HG02571 (cell line): ENCODE data around the gene ZNF765.
A peak's percentile ranks its signal among the peaks of the same experiment; 100 is the strongest.
"Not testable (repeated sequence)": the region's sequence is repeated elsewhere in the genome, so short reads cannot be mapped to it uniquely, and the experiment has no call there.

Experiments used
- ATAC-seq: cut with Tn5 transposase; IDR thresholded peaks from one replicate; pipeline ENCODE4 v1.9.1; 2021; ENCODE audit warnings: mild to moderate bottlenecking, moderate library complexity; ENCODE audit not compliant: unreplicated experiment

The ZNF765 gene

GRCh38 chr19:53420520-53421315 is 25.8 kb downstream of the ZNF765 start:
- not testable (repeated sequence) for ATAC-seq

DNA sequence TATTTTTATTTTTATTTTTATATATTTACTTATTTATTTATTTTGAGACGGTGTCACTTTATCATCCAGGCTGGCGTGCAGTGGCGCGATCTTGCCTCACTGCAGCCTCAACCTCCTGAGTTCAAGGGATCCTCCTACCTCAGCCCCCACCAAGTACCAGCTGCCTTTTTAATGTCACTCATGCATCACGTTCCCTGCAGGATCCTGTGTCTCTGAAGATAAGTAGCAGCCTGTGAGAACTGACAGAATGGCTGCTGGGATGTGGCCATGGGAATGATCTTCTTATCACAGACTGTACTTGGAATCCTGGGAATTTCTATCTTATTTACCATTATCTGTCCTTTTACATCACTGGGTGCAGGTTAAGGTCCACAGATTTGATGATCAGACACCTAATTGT is 27.6 kb downstream of the ZNF765 start:
- ATAC-seq, result no peak

- not testable (repeated sequence) for ATAC-seq
Measured at GRCh38 chr19:53423074-53423473, 28.1 kb downstream of the ZNF765 start.

GRCh38 chr19:53423680-53424079 is 28.7 kb downstream of the ZNF765 start:
- ATAC-seq, result not testable (repeated sequence)

DNA sequence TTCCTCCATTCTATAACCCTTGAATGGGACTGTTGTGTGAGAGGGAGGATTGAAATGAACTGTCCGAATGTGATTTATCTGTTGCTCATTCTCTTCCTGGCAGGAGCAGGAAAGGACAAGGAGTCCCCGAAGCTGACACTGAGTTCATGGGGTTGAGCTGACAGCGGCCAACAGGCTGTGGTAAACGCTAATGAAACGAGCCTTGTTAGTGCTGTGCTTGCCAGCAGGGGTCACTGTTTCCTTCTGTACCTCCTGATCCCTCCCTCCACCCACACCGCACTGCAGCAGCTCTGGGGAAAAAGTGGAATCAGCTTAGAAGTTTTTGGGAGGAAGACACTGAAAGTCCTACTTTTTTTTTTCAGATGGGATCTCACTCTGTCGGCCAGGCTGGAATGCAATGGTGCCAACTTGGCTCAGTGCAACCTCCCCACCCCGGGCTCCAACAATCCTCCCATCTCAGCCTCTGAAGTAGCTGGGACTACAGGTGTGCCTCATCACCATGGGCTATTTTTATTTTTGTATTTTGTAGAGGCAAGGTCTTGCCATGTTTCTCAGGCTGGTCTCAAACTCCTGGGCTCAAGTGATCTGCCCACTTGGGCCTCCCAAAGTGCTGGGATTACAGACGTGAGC is 30.1 kb downstream of the ZNF765 start:
- no peak for ATAC-seq

- peak; percentile 95 for ATAC-seq
Measured at GRCh38 chr19:53431399-53432087, 36.6 kb downstream of the ZNF765 start, which contains the start of gene ZNF761. TSS of gene ZNF761 (plus strand) at chr19:53431984. CDS start at chr19:53447269, 15,285 bp downstream.

DNA sequence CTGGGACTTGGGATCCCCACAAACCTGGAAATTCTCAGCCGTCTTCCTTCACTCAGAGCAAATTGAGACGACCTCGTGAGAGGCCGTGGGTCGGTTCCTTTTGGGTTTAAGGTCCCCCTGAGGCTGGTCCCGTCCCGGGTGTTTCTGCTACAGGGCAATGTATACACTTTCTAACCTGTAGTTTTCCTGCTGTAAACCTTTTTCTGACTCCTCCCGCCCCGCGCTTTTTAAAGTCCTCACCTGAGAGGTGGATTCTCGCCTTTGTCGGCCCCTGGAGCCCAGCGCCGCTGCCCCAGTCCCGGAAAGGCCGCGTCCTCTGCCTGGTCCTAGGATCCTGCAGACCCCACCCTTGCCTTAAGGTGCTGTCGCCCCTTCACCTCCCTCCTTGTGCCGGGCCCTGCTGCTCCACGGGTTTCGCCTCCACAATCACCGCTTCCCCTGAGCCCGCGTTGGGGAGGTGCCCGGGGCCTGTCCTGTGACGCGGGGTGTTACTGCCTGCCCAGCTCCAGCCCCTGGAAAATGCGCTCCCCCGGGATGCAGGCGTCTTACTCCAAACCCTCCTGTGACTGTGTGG is 37.2 kb downstream of the ZNF765 start:
- ATAC-seq, result peak; percentile 13

GRCh38 chr19:53443809-53444208 is 48.9 kb downstream of the ZNF765 start:
- not testable (repeated sequence) for ATAC-seq

DNA sequence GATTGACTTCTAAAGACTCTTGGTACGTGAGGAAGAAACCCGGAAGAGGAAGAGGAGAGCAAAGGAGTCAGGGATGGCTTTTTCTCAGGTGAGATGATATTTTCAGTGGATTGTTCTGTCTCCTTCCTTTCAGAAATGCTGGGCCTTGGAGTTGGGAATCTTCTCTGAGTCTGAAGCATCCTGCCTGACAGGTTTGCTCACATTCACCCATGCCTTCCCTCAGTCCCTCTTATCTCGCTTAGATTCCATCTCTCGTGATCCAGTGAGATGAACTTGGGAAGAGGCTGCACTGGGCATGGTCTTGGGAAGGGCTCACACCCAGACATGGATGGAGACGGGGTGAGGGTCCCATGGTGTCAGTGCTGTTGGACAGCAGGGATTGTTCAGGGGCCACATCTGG is 52.2 kb downstream of the ZNF765 start:
- ATAC-seq, result not testable (repeated sequence)

DNA sequence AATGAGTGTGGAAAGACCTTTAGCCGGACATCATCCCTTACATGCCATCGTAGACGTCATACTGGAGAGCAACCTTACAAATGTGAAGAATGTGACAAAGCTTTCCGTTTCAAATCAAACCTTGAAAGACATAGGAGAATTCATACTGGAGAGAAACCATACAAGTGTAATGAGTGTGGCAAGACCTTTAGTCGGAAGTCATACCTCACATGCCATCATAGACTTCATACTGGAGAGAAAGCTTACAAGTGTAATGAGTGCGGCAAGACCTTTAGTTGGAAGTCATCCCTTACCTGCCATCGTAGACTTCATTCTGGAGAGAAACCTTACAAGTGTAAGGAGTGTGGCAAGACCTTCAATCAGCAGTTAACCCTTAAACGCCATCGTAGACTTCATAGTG is 60.9 kb downstream of the ZNF765 start:
- no peak for ATAC-seq

DNA sequence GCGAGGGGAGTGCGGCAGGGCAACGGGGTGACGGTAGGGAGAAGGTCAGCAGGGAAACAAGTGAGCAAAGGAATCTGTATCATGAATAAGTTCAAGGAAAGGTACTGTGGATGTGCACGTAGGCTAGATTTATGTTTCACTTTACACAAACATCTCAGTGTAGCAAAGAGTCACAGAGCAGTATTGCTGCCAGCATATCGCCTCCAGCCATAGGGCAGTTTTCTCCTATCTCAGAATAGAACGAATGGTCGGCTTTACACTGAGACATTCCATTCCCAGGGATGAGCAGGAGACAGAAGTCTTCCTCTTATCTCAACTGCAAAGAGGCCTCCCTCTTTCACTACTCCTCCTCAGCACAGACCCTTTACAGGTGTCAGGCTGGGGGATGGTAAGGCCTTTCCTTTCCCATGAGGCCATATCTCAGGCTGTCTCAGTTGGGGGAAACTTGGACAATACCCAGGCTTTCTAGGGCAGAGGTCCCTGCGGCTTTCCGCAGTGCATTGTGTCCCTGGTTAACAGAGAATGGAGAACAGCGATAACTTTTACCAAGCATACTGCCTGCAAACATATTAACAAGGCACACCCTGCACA is 65.3 kb downstream of the ZNF765 start:
- not testable (repeated sequence) for ATAC-seq

- no peak for ATAC-seq
Measured at GRCh38 chr19:53461866-53462265, 66.9 kb downstream of the ZNF765 start.

DNA sequence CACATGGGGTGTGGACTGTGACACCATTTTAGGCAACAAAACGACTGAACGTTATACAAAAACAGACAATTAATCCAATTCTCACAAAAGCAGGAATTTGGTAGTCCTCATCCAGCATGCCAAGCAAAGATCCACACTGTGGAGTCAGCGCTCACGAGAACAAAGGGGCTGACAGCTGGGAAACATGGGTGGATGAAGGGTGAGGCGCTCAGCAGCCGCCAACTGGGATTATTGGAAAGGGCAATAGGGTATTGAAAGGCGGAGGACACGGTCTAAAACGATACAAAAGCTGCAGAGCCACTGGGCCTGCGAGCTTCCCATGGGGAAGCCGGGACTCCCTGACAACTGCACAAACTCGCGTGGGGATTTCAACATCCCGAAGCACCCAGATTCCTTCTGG is 67.9 kb downstream of the ZNF765 start:
- no peak for ATAC-seq

DNA sequence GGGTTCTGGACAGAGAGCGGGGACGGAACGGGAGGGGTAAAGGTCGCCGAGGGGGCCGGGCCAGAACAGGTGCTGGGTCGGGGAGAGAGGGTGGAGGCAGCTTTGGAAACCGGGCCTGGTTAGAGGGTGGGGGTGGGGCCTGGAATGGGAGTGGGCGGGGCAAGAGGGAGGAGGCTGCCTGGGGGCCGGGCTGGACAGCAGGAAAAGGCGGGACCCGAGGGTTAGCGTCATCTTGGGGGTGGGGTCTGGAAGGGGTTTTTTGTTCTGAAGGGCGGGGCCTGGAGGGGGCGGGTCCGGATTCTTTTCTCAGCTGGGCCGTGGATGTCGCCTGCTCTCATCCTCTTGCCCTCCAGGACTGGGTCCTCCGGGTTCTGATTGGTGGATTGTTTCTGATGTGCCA is 68.3 kb downstream of the ZNF765 start:
- ATAC-seq, result no peak

DNA sequence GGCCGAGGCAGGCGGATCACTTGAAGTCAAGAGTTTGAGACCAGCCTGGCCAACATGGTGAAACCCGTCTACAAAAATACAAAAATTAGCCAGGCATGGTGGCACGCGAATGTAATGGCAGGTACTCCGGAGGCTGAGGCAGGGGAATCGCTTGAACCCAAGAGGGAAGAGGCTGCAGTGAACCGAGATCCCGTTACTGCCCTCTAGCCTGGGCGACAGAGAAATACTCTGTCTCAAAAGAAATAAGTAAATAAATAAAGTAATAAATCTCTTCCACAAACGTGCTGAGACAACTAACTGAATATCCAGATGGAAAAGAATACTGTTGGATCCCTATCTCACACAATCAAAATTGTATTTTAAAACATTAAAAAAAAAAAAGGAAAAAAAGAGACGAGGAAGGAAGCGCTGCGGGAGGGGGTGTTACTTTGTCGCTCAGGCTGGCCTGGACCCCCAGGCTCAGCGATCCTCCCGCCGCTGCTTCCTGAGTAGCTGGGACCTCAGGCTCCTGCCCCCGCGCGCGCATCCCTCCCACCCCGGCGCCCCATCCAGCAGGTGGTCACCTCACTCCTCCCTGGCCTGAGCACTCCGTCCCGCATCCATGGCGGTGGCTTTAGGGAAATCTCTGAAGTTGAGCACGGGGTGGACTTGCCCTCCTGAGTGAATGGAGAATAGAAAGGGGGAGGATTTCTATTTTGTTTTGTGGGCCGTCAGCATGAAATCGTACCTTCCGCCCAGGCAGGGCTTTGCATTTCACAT is 72.0 kb downstream of the ZNF765 start:
- no peak for ATAC-seq

- ATAC-seq, result no peak
Measured at GRCh38 chr19:53467485-53468262, 72.7 kb downstream of the ZNF765 start, which contains the start of gene ZNF813. TSS of gene ZNF813 (plus strand) at chr19:53467733. CDS start at chr19:53483823, 16,090 bp downstream.

DNA sequence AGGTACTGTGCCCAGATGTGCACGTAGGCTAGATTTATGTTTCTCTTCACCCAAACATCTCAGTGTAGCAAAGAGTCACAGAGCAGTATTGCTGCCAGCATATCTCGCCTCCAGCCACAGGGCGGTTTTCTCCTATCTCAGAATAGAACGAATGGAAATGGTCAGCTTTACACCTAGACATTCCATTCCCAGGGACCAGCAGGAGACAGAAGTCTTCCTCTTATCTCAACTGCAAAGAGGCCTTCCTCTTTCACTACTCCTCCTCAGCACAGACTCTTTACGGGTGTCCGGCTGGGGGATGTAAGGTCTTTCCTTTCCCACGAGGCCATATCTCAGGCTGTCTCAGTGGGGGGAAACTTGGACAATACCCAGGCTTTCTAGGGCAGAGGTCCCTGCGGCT is 73.7 kb downstream of the ZNF765 start:
- not testable (repeated sequence) for ATAC-seq

- ATAC-seq, result no peak
Measured at GRCh38 chr19:53471916-53472315, 77.0 kb downstream of the ZNF765 start.

GRCh38 chr19:53474832-53475231 is 79.9 kb downstream of the ZNF765 start:
- not testable (repeated sequence) for ATAC-seq
